Stimulated activated naive CD4-positive, alpha-beta T cell treated with Interleukin-2 at 50 U/mL for 16 hours (primary cell): Measurements from ENCODE around the gene EPHA8.

Experiments
- DNase-seq: peaks from one replicate; lab custom pipeline; 2025; lab: John Stamatoyannopoulos, UW

Gene EPHA8

GRCh38 chr1:22536506-22536905, 26.8 kb upstream of the EPHA8 start:
- DNase-seq: no peak

GRCh38 chr1:22537441-22538139, 25.7 kb upstream of the EPHA8 start:
- DNase-seq: no peak

- no peak for DNase-seq
Observed at GRCh38 chr1:22539510-22540118, 23.7 kb upstream of the EPHA8 start.

GRCh38 chr1:22540337-22540736, 23.0 kb upstream of the EPHA8 start:
- no peak for DNase-seq

GRCh38 chr1:22542886-22543285, 20.4 kb upstream of the EPHA8 start:
- no peak for DNase-seq

GRCh38 chr1:22543679-22544078, 19.6 kb upstream of the EPHA8 start:
- DNase-seq: no peak

- DNase-seq: no peak
Observed at GRCh38 chr1:22544606-22545005, 18.7 kb upstream of the EPHA8 start.

GRCh38 chr1:22545141-22545540, 18.1 kb upstream of the EPHA8 start:
- DNase-seq: no peak

- no peak for DNase-seq
Observed at GRCh38 chr1:22547186-22547817, 16.0 kb upstream of the EPHA8 start.

- no peak for DNase-seq
Observed at GRCh38 chr1:22547818-22548462, 15.3 kb upstream of the EPHA8 start.

- no peak for DNase-seq
Observed at GRCh38 chr1:22550021-22550420, 13.3 kb upstream of the EPHA8 start.

GRCh38 chr1:22551591-22551990, 11.7 kb upstream of the EPHA8 start:
- DNase-seq: no peak

- no peak for DNase-seq
Observed at GRCh38 chr1:22552021-22552420, 11.3 kb upstream of the EPHA8 start.

- DNase-seq: no peak
Observed at GRCh38 chr1:22553104-22553880, 10.0 kb upstream of the EPHA8 start.

GRCh38 chr1:22553991-22554522, 9.2 kb upstream of the EPHA8 start:
- no peak for DNase-seq

- DNase-seq: no peak
Observed at GRCh38 chr1:22555371-22555656, 8.0 kb upstream of the EPHA8 start.

- no peak for DNase-seq
Observed at GRCh38 chr1:22556391-22557104, 6.7 kb upstream of the EPHA8 start.

- DNase-seq: no peak
Observed at GRCh38 chr1:22557341-22557950, 5.8 kb upstream of the EPHA8 start.

- no peak for DNase-seq
Observed at GRCh38 chr1:22563671-22564602, 648 bp downstream of the EPHA8 start.

- no peak for DNase-seq
Observed at GRCh38 chr1:22566161-22566560, 2.9 kb downstream of the EPHA8 start.
